ENCODE data around the gene PTPRG. TPM values are rescaled to one million over a fixed set of nuclear protein-coding genes. Genes with fewer than 3 reads are reported as not detected.

PTPRG gene
- total RNA-seq, 1 experiment from 2014 or later = 69.3 TPM

DNA sequence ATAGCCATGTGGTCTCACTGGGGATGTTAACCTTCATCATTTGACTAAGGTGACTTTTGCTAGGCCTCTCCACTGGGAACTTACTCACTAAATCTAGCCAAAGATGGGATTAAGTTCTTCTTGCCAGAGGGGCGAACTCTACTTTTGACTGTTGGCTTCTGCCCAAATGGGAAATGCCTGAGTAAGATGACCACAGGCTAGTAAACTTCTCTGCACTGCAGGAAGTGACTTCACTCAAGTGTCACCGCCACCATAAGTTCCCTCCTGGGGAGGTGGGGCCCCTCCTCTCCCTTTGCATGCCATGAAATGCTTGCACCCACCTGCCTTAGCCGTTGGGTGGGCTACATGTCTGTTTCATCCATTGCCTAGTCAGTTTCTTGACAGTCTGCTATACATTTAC lies 423.6 kb downstream of the PTPRG start:
- H4K5ac ChIP-seq (ENCODE audit: insufficient read length, low read depth, low read length) = no peak overlapping the region
- Mint-ChIP-seq H3K27me3 (ENCODE audit: low read depth) (no peaks in the 10 kb centered on the region), H3K27ac (no peak overlapping the region; a peak in 1 of 7 replicates), H3K36me3 (ENCODE audit: insufficient read depth in 1 of 3, low read depth in 3 of 3) (no peaks in the 10 kb centered on the region), H3K4me3 (no peak overlapping the region), H3K4me1 (peaks cover 12 to 19% of the 10 kb centered on the region in 2 experiments), H3K9me3 (no peaks in the 10 kb centered on the region)
- H3K9me3 ChIP-seq (ENCODE audit: control insufficient read depth, low read depth, low read length) = no peaks in the 10 kb centered on the region
- no peak overlapping the region for H3K4me2 ChIP-seq (ENCODE audit: insufficient read depth, insufficient read length, low read length)
- H3K23ac ChIP-seq (ENCODE audit: insufficient read length, low read depth, low read length) = no peak overlapping the region
- H4K20me1 ChIP-seq (ENCODE audit: control insufficient read depth, insufficient read depth, insufficient read length) = no peaks in the 10 kb centered on the region
- H4K8ac ChIP-seq (replicated peaks; ENCODE audit: insufficient read length, low read depth, low read length) = no peak overlapping the region
- H2AK5ac ChIP-seq (ENCODE audit: insufficient read length, low read length) = no peak overlapping the region
- TF ChIP-seq, protein P1, sequence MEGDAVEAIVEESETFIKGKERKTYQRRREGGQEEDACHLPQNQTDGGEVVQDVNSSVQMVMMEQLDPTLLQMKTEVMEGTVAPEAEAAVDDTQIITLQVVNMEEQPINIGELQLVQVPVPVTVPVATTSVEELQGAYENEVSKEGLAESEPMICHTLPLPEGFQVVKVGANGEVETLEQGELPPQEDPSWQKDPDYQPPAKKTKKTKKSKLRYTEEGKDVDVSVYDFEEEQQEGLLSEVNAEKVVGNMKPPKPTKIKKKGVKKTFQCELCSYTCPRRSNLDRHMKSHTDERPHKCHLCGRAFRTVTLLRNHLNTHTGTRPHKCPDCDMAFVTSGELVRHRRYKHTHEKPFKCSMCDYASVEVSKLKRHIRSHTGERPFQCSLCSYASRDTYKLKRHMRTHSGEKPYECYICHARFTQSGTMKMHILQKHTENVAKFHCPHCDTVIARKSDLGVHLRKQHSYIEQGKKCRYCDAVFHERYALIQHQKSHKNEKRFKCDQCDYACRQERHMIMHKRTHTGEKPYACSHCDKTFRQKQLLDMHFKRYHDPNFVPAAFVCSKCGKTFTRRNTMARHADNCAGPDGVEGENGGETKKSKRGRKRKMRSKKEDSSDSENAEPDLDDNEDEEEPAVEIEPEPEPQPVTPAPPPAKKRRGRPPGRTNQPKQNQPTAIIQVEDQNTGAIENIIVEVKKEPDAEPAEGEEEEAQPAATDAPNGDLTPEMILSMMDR (conservative IDR thresholded peaks at IDR 0.05) = no peak
- H3K9ac ChIP-seq (ENCODE audit: extremely low read depth, insufficient read length, low read length) = no peak overlapping the region
- H3K79me2 ChIP-seq (ENCODE audit: insufficient read depth, low read length) = peaks cover 2% of the 10 kb centered on the region; the same call in 1 of the 2 replicates
- H2AFZ ChIP-seq (ENCODE audit: low read length) = no peak overlapping the region
- H3K23me2 ChIP-seq (ENCODE audit: insufficient read length, low read depth, low read length, poor library complexity, severe bottlenecking) = no peaks in the 10 kb centered on the region
- H3K18ac ChIP-seq (ENCODE audit: insufficient read length, low read depth, low read length) = no peak overlapping the region
- no peak overlapping the region for H3T11ph ChIP-seq (ENCODE audit: low read length)
- no peak for DNase-seq
- H4K91ac ChIP-seq (ENCODE audit: insufficient read length, low read depth, low read length) = no peak overlapping the region
- no peaks in the 10 kb centered on the region for H3K27me3 ChIP-seq (ENCODE audit: insufficient read depth, low read length)
- no peak overlapping the region for H2BK20ac ChIP-seq (ENCODE audit: low read depth, low read length, poor library complexity, severe bottlenecking)
- no CpG with 5 or more reads among the region's 3 CpGs for WGBS (ENCODE audit: extremely low coverage, insufficient read length, low lambda C conversion rate)
- H3K4me1 ChIP-seq (ENCODE audit: insufficient read depth, low read length) = peaks cover 2% of the 10 kb centered on the region; the same call in 1 of the 2 replicates
- H2BK15ac ChIP-seq (ENCODE audit: low read depth, low read length) = no peak overlapping the region
- no peak overlapping the region for H2BK5ac ChIP-seq (ENCODE audit: insufficient read length, low read length)
- H3K56ac ChIP-seq (ENCODE audit: insufficient read length, low read depth, low read length) = no peak overlapping the region
- H3K14ac ChIP-seq (ENCODE audit: insufficient read depth, low read length) = no peak overlapping the region; the same call in 1 of the 2 replicates
- H3K79me1 ChIP-seq (ENCODE audit: insufficient read depth, low read depth, low read length, poor library complexity, severe bottlenecking) = peaks cover 7% of the 10 kb centered on the region
- no peak overlapping the region for H3K4ac ChIP-seq (ENCODE audit: low read depth, low read length)
- H3K27ac ChIP-seq (ENCODE audit: insufficient read length, low read depth, low read length) = no peak overlapping the region
- no peak overlapping the region for H2BK12ac ChIP-seq (ENCODE audit: insufficient read length, low read depth, low read length)
- H2BK120ac ChIP-seq (ENCODE audit: low read depth, low read length, poor library complexity, severe bottlenecking) = no peak overlapping the region
